HepG2 (cell line): ENCODE data around the gene SLC39A2. TPM values are rescaled to one million over a fixed set of nuclear protein-coding genes. Genes with fewer than 3 reads are reported as not detected.
A peak's percentile ranks its signal among the peaks of the same experiment; 100 is the strongest.

Experiments
- ATAC-seq: fragments of 200-7000 bp; cut with Tn5 transposase; 3 replicates; pipeline ENCODE4 v1.9.1; 2020; ENCODE audit warnings: mild to moderate bottlenecking, moderate library complexity
- BruUV-seq: library from RNA; stranded (reverse); fragments of 400-500 nt; replicated peaks from 2 replicates; lab custom pipeline; 2021; lab: Mats Ljungman, UMichigan
- CTCF ChIA-PET: fragments of 300-600 bp; formaldehyde crosslinking; extraction: SDS; loops from one replicate; lab custom pipeline; 2021; ENCODE audit warnings: low total read pairs, inconsistent platforms, low intra/inter-chr PET ratio; lab: Yijun Ruan, JAX
- POLR2A ChIA-PET: fragments of 350-600 bp; sonication (Branson Sonifier 250); formaldehyde crosslinking; loops from one replicate; lab custom pipeline; 2020; ENCODE audit warnings: antibody characterized with exemption, inconsistent platforms; lab: Yijun Ruan, JAX
- DNase-seq: peaks from one replicate; pipeline ENCODE4 v3.0.0-alpha.2; 2015; ENCODE audit warnings: low spot score
- FAIRE-seq: peaks from 3 replicates; lab custom pipeline; 2011; peaks lifted over from hg19 to GRCh38; lab: Jason Lieb, UNC
- H2AFZ ChIP-seq: one replicate; pipeline ENCODE4 v1.6.1; 2011; ENCODE audit warnings: low read length, inconsistent platforms
- H3K27ac ChIP-seq: fragments of 300-600 bp; 3 replicates; pipeline ENCODE4 v1.8.0; 2011; ENCODE audit warnings: mixed run types, mild to moderate bottlenecking, mixed read lengths, low read length, inconsistent platforms; ENCODE audit not compliant: insufficient read depth; ENCODE audit errors: extremely low read length
- H3K27me3 ChIP-seq, 2 experiments: fragments of 200-600 bp in 1 of 2; 2 replicates in 1 of 2; 3 replicates in 1 of 2; pipeline versions ENCODE4 v1.6.0 to v1.8.0; 2011; ENCODE audit warnings: low read length in 2 of 2, mild to moderate bottlenecking in 2 of 2, moderate library complexity in 2 of 2, inconsistent platforms in 1 of 2; ENCODE audit not compliant: insufficient read depth in 2 of 2, control insufficient read depth in 1 of 2
- H3K36me3 ChIP-seq, 2 experiments: fragments of 200-600 bp in 1 of 2; replicated peaks in 1 of 2; 2 replicates in 1 of 2; 3 replicates in 1 of 2; pipeline versions ENCODE4 v1.5.1 to v1.8.0; 2011; ENCODE audit warnings: low read length in 2 of 2, inconsistent platforms in 1 of 2; ENCODE audit not compliant: insufficient read depth in 2 of 2, control insufficient read depth in 1 of 2
- H3K4me1 ChIP-seq: 2 replicates; pipeline ENCODE4 v1.5.1; 2012; ENCODE audit warnings: low read length, inconsistent platforms; ENCODE audit not compliant: insufficient read depth
- H3K4me2 ChIP-seq: 2 replicates; pipeline ENCODE4 v1.6.0; 2011; ENCODE audit warnings: low read depth, low read length, inconsistent platforms
- H3K4me3 ChIP-seq, 3 experiments: fragments of 200-600 bp in 1 of 3; sonication (generic), shearing (Covaris generic) in 1 of 3; replicated peaks in 1 of 3; 2 replicates each; pipeline ENCODE4 v1.5.1; 2011 to 2016; ENCODE audit warnings: low read length in 3 of 3, inconsistent platforms in 2 of 3, low read depth in 2 of 3, mild to moderate bottlenecking in 2 of 3, control low read depth in 1 of 3, mixed read lengths in 1 of 3; ENCODE audit not compliant: insufficient read depth in 1 of 3
- H3K79me2 ChIP-seq: one replicate; pipeline ENCODE4 v1.6.1; 2011; ENCODE audit warnings: low read length, inconsistent platforms; ENCODE audit not compliant: insufficient read depth
- H3K9ac ChIP-seq: 2 replicates; pipeline ENCODE4 v1.6.0; 2011; ENCODE audit warnings: mild to moderate bottlenecking, low read depth, low read length, inconsistent platforms; ENCODE audit not compliant: insufficient read depth
- H3K9me3 ChIP-seq: 2 replicates; pipeline ENCODE4 v1.5.1; 2012; ENCODE audit warnings: mild to moderate bottlenecking, low read length
- H4K20me1 ChIP-seq: 2 replicates; pipeline ENCODE4 v1.6.0; 2011; ENCODE audit warnings: inconsistent platforms, mild to moderate bottlenecking, low read length, moderate library complexity; ENCODE audit not compliant: insufficient read depth
- ELF3 ChIP-seq: IDR thresholded peaks from 2 replicates; pipeline ENCODE4 v1.6.1; 2016; ENCODE audit warnings: missing genetic modification reagents, missing compliant biosample characterization
- GLI4 ChIP-seq: sonication (generic); formaldehyde crosslinking; IDR thresholded peaks from 2 replicates; pipeline ENCODE4 v1.5.1; 2020; ENCODE audit warnings: missing genetic modification reagents, mild to moderate bottlenecking, moderate library complexity, borderline replicate concordance
- JDP2 ChIP-seq: sonication (generic); formaldehyde crosslinking; IDR thresholded peaks from 2 replicates; pipeline ENCODE4 v1.8.1; 2022; ENCODE audit warnings: missing genetic modification reagents, borderline replicate concordance
- KLF13 ChIP-seq: sonication (generic); formaldehyde crosslinking; IDR thresholded peaks from 2 replicates; pipeline ENCODE4 v1.4.0; 2020; ENCODE audit warnings: mild to moderate bottlenecking, missing genetic modification reagents
- MEF2D ChIP-seq: sonication (generic); formaldehyde crosslinking; IDR thresholded peaks from 2 replicates; pipeline ENCODE4 v1.5.1; 2020; ENCODE audit warnings: mild to moderate bottlenecking, missing genetic modification reagents
- NRL ChIP-seq: sonication (generic); formaldehyde crosslinking; IDR thresholded peaks from 2 replicates; pipeline ENCODE4 v1.5.0; 2020; ENCODE audit warnings: missing genetic modification reagents, mild to moderate bottlenecking, moderate library complexity, borderline replicate concordance
- POLR2G ChIP-seq: fragments of 200-400 bp; formaldehyde crosslinking; IDR thresholded peaks from 2 replicates; pipeline ENCODE4 v1.6.1; 2018; ENCODE audit warnings: mild to moderate bottlenecking, low read depth, low read length, moderate library complexity
- STAG1 ChIP-seq: sonication (generic); formaldehyde crosslinking; IDR thresholded peaks from 2 replicates; pipeline ENCODE4 v1.4.0; 2020; ENCODE audit warnings: missing genetic modification reagents
- TSC22D2 ChIP-seq: sonication (generic); formaldehyde crosslinking; IDR thresholded peaks from 2 replicates; pipeline ENCODE4 v1.5.1; 2020; ENCODE audit warnings: missing genetic modification reagents, mild to moderate bottlenecking, borderline replicate concordance
- ZNF3 ChIP-seq: IDR thresholded peaks from 2 replicates; pipeline ENCODE4 v1.7.0; 2017; ENCODE audit warnings: inconsistent platforms
- ZNF382 ChIP-seq: sonication (generic); formaldehyde crosslinking; IDR thresholded peaks from 2 replicates; pipeline ENCODE4 v1.5.0; 2020; ENCODE audit warnings: missing genetic modification reagents, mild to moderate bottlenecking, borderline replicate concordance
- ZNF605 ChIP-seq: sonication (generic); formaldehyde crosslinking; IDR thresholded peaks from 2 replicates; pipeline ENCODE4 v1.8.0; 2022; ENCODE audit warnings: mild to moderate bottlenecking, missing genetic modification reagents
- ZNF616 ChIP-seq: sonication (generic); formaldehyde crosslinking; IDR thresholded peaks from 2 replicates; pipeline ENCODE4 v1.5.0; 2020; ENCODE audit warnings: low read depth, mild to moderate bottlenecking, missing genetic modification reagents
- ZZZ3 ChIP-seq: sonication (generic); formaldehyde crosslinking; IDR thresholded peaks from 2 replicates; pipeline ENCODE4 v1.4.0; 2020; ENCODE audit warnings: missing genetic modification reagents, mild to moderate bottlenecking, borderline replicate concordance
- WGBS: methylation state at CpG from one replicate; pipeline ENCODE4 v1.1.6; 2017; ENCODE audit warnings: low lambda C conversion rate; 5-methylcytosine and 5-hydroxymethylcytosine counted together
- in situ Hi-C: cut with HindIII; loops from 2 replicates; pipeline ENCODE4 v1.10.0; 2017; ENCODE audit warnings: low pct_unique_long_range_greater_than_20kb; ENCODE audit not compliant: extremely low pct_ligation_motif_present
- intact Hi-C: fragments of 100-400 bp; cut with micrococcal nuclease; formaldehyde crosslinking; loops from one replicate; pipeline ENCODE4 v1.10.0; 2022; ENCODE audit not compliant: unreplicated experiment
- polyA plus RNA-seq, 8 experiments: library from polyadenylated mRNA; depleted of rRNA in 3 of 8; stranded (reverse) in 7 of 8; unstranded in 1 of 8; fragments of >200 nt; fragmentation: Illumina TruSeq in 4 of 8; extraction: Trizol in 4 of 8; gene quantifications; 2 replicates each; pipeline versions ENCODE4 v1.2.1 to v1.2.3, GENCODE V29; 2011 to 2016; ENCODE audit warnings: low read depth in 4 of 8, missing spikeins in 1 of 8, mixed read lengths in 1 of 8; ENCODE audit not compliant: insufficient read depth in 1 of 8
- total RNA-seq, 5 experiments: library from RNA; depleted of rRNA; stranded (reverse); fragments of >200 nt; fragmentation: Illumina TruSeq; extraction: Trizol; gene quantifications; 2 replicates each; pipeline ENCODE4 v1.2.3, GENCODE V29; 2016; ENCODE audit warnings: low read depth in 1 of 5
- TF ChIP-seq, protein P1 (sequence below): sonication (generic); formaldehyde crosslinking; IDR thresholded peaks from 2 replicates; pipeline ENCODE4 v1.5.0; 2020; ENCODE audit warnings: mild to moderate bottlenecking, missing genetic modification reagents
- TF ChIP-seq, protein P2 (sequence below), 2 experiments: fragments of 450-650 bp in 1 of 2; sonication (generic) in 1 of 2; formaldehyde crosslinking; IDR thresholded peaks; 2 replicates each; pipeline versions ENCODE4 v1.5.0 to v1.8.0; 2020 to 2022; ENCODE audit warnings: mild to moderate bottlenecking in 1 of 2, missing genetic modification reagents in 1 of 2
- TF ChIP-seq, protein P3 (sequence below): sonication (generic); formaldehyde crosslinking; IDR thresholded peaks from 2 replicates; pipeline ENCODE4 v1.5.1; 2020; ENCODE audit warnings: mild to moderate bottlenecking, moderate library complexity, missing genetic modification reagents

Gene SLC39A2
- total and polyA plus RNA-seq, 2 of the 13 experiments (the other 11 are each of a cell fraction or from before 2014, with no cell fraction given) = 0.08 to 0.11 TPM

DNA sequence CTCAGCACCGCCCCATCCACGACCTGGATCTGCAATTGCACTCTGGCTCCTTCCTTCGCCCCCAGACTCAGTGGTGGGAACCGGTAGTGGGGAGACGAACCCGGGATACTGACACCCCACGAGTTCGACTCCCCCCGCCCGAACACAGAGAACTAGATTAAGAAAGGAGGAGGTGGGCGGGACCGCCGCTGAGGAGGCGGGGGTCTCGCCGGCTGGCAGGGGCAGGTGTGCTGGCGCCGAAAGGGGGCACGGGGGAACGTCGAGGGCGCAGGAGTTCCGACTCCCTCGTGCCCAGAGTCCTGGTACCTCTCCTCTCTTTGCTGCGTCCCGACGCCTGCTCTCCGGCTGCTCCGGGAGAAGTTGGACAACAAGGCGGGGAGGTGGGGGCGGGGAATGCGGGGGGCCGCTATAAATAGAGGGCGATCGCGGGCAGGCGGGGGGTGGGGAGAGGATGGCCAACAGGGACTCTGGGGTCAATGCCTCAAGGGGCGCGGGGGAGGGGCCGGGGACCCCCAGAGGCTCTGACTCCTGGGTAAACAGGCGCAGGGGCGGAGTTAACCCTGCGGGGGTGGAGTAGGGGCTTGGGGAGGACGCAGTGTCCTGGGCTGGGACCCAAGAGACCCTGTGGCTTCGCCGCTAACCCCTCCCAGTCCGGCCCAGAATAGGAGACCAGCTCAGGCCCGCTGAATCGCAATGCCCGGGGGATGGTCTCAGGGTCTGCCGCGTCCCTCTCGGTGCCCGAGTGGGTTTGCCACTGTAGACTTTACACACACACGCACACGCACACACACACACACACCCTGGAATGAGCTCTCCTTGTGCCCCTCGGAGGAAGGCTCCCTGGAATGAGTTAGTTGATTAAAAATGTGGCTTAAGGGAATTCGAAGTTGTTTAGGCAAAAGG, 26.5 kb downstream of the SLC39A2 start:
- in situ Hi-C loops = no loop called here
- DNase-seq (no peak), FAIRE-seq (no peak), ATAC-seq (no peak)
- ChIA-PET CTCF (interaction anchor here (0.8 kb wide), 1 partner anchor 11 kb away, joined by 3 read pairs; no protein-coding TSS in a partner anchor), POLR2A (interaction anchor here (1.0 to 3.0 kb wide), 17 partner anchors 7 to 79 kb away, joined by 3 to 26 read pairs (median 5); partner anchors contain the start of gene ARHGEF40)
- Histone ChIP-seq H3K79me2 (peaks cover 13% of the 10 kb centered on the region), H3K9me3 (no peaks in the 10 kb centered on the region), H3K4me2 (peak overlapping the region; percentile 60), H3K27me3 (no peaks in the 10 kb centered on the region; a peak in 2 of 5 replicates), H3K9ac (peak overlapping the region; percentile 96; the same call in 1 of the 2 replicates), H3K4me1 (peaks cover 50% of the 10 kb centered on the region), H4K20me1 (no peaks in the 10 kb centered on the region), H3K36me3 (peaks cover 11 to 17% of the 10 kb centered on the region in 2 experiments), H3K27ac (peak overlapping the region; percentile 37), H2AFZ (no peak overlapping the region), H3K4me3 (peak overlapping the region; percentile 65 to 96 (median 66); a peak in 4 of 6 replicates)
- 71% methylated on average over 49 of the region's 58 CpGs for WGBS
- intact Hi-C loops = loop anchor here (1.0 kb wide), 1 partner anchor 29 kb away; no protein-coding TSS in a partner anchor
- no TSS peak for BruUV-seq
- no peak for TF ChIP-seq ZZZ3 (CRISPR knock-in tag)
- TF ChIP-seq, protein P1, sequence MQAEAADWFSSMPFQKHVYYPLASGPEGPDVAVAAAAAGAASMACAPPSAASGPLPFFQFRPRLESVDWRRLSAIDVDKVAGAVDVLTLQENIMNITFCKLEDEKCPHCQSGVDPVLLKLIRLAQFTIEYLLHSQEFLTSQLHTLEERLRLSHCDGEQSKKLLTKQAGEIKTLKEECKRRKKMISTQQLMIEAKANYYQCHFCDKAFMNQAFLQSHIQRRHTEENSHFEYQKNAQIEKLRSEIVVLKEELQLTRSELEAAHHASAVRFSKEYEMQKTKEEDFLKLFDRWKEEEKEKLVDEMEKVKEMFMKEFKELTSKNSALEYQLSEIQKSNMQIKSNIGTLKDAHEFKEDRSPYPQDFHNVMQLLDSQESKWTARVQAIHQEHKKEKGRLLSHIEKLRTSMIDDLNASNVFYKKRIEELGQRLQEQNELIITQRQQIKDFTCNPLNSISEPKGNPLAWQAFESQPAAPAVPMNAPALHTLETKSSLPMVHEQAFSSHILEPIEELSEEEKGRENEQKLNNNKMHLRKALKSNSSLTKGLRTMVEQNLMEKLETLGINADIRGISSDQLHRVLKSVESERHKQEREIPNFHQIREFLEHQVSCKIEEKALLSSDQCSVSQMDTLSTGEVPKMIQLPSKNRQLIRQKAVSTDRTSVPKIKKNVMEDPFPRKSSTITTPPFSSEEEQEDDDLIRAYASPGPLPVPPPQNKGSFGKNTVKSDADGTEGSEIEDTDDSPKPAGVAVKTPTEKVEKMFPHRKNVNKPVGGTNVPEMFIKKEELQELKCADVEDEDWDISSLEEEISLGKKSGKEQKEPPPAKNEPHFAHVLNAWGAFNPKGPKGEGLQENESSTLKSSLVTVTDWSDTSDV (CRISPR knock-in tag) = no peak
- TF ChIP-seq ZNF616 (CRISPR knock-in tag) = no peak
- TF ChIP-seq TSC22D2 (CRISPR knock-in tag) = no peak
- TF ChIP-seq, protein P2, sequence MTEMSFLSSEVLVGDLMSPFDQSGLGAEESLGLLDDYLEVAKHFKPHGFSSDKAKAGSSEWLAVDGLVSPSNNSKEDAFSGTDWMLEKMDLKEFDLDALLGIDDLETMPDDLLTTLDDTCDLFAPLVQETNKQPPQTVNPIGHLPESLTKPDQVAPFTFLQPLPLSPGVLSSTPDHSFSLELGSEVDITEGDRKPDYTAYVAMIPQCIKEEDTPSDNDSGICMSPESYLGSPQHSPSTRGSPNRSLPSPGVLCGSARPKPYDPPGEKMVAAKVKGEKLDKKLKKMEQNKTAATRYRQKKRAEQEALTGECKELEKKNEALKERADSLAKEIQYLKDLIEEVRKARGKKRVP (CRISPR knock-in tag; IDR thresholded peaks at IDR 0.05) = no peak
- no peak for TF ChIP-seq GLI4 (CRISPR knock-in tag)
- no peak for TF ChIP-seq ZNF382 (CRISPR knock-in tag)
- TF ChIP-seq KLF13 (CRISPR knock-in tag) = no peak
- TF ChIP-seq, protein P3, sequence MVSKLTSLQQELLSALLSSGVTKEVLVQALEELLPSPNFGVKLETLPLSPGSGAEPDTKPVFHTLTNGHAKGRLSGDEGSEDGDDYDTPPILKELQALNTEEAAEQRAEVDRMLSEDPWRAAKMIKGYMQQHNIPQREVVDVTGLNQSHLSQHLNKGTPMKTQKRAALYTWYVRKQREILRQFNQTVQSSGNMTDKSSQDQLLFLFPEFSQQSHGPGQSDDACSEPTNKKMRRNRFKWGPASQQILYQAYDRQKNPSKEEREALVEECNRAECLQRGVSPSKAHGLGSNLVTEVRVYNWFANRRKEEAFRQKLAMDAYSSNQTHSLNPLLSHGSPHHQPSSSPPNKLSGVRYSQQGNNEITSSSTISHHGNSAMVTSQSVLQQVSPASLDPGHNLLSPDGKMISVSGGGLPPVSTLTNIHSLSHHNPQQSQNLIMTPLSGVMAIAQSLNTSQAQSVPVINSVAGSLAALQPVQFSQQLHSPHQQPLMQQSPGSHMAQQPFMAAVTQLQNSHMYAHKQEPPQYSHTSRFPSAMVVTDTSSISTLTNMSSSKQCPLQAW (CRISPR knock-in tag) = peak; percentile 31; the same call in 1 of the 2 replicates
- TF ChIP-seq ZNF3 (CRISPR knock-in tag) = no peak
- TF ChIP-seq NRL (CRISPR knock-in tag) = no peak
- TF ChIP-seq POLR2G = no peak
- TF ChIP-seq STAG1 (CRISPR knock-in tag) = no peak
- no peak for TF ChIP-seq ZNF605 (CRISPR knock-in tag)
- TF ChIP-seq ELF3 (CRISPR knock-in tag) = no peak
- TF ChIP-seq JDP2 (CRISPR knock-in tag) = no peak
- TF ChIP-seq MEF2D (CRISPR knock-in tag) = no peak
